ENCODE data around the gene CARNS1. TPM values are rescaled to one million over a fixed set of nuclear protein-coding genes. Genes with fewer than 3 reads are reported as not detected.

Gene CARNS1
- 0.12 to 0.21 TPM (median 0.13 TPM) in 5 replicates for total RNA-seq (2022; extraction: Qiagen RNA extraction)

DNA sequence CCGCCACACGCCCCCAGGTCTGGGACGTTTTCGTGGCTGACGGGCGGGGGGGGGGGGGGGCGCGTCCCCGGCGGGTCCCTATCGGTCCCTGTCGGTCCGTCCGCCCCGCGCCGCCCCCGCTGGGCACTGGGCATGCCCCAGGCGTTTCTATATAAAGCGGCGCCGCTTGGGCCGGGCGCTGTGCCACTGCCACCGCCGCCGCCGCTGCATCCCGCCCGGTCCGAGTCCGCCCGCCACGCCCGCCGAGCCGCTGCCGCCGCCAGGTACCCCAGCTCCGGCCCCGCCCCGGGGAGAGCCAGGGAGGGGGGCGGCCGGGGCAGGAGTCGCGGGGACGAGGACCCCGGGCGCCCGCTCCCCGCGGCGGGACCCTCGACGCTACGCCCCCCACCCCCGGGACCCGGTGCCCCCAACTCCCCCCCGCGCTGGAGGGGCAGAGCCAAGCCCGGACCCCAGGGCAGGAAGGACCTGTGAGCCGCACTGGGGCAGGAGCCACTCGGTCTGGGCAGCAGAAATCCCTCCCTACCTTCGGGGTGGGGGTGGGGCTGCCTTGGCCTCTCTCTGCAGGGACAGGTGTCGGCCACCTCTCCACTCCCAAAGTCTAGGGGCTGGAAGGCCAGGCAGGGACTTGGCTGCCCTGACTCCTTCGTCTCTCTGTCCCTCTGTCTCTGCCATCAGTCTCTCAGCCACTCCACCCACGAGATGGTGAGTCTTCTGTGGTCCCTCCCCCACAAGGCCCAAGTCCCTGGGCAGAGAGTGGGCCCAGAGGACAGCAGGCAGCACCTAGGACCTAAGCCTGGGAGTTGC lies at the start of gene CARNS1:
CARNS1 (plus strand) TSS at position 178 of the 804 bp plus-strand sequence; CDS start at position 700, 522 bp downstream.

GRCh38 chr11:67372993-67373647 lies 42.4 kb upstream of the CARNS1 start, which contains the start of gene CLCF1:
Gene CLCF1 (minus strand): TSS chr11:67373598. CDS start chr11:67373539, 59 bp downstream.

GRCh38 chr11:67391304-67392182 lies 23.9 kb upstream of the CARNS1 start, which contains the start of gene RAD9A:
Gene RAD9A (plus strand): TSS chr11:67391986. CDS start chr11:67392045, 59 bp downstream.

DNA sequence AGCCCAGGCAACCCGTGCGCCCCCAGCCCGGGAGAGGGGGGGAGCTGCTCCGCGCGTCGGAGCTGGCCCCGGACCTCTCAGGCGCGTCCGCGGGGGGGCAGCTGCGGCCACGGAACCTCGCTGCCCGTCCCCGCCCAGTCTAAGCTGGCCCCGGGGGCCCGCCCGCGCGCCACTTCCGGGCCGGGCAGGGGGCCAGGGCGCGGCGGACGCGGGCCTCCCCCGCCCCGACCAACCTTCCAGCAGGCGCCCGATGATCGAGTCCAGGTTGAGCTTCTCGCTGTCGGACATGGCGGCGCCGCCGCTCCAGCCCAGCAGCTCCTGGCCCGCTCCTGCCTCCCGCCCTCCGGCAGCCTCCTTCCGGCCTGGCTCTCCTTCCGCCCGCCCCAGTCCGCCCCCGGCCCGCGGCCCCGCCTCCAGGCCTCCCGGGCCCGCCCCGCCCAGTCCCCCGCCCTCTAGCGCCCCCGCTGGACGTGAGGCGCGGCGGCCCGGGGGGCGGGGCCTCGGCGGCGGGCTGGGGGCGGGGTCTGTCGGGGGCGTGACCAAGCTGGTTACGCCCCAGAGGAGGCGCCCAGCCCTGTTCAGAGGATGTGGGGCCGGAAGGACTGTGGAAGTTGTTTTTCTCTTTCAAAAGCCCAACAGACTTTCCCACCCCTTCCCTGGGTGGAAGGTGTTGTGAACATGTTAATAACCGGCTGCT lies 13.8 kb upstream of the CARNS1 start, which contains the start of gene PPP1CA:
PPP1CA (minus strand) TSS at position 364 of the 697 bp plus-strand sequence; CDS start at position 288, 76 bp downstream.

GRCh38 chr11:67428052-67429001 lies 12.8 kb downstream of the CARNS1 start, which contains the start of gene RPS6KB2:
Gene RPS6KB2 (plus strand): TSS chr11:67428494. CDS start chr11:67428546, 52 bp downstream.

DNA sequence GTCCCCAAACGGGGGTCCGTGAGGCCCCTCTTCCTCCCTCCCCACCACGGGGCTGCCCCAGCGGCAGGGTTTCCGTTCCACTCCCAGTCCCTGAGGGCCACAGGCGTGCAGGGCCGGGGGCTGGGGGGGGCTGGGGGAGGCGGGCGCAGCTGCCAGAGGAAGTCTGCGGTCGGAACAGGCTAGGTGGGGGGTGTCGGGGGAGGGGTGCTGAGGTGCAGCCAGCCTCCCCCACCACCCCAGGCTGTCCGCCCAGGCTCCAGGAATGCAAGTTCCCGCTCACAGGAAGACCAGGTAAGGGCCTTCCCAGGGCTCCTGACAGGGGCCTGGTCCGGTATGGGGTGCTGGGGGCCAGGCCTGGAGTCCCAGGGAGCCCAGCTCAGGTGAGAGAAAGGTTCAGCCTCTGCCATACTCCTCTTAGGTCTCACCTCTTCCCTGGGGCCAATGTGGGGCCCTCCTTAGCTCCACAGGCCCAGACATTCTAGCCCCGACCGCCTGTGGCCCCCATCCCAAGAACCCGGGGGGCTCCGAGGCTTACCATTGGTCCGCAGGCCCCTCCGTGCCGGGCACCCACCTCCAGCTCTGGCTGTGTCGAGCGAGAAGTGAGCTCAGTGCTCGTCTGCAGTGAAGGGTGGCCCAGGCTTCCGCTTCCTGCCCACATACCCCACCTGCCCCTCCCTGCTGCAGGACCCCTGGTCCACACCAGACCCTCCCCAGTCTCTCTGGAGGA lies 21.8 kb downstream of the CARNS1 start, which contains the start of gene PTPRCAP:
PTPRCAP (minus strand) TSS at position 601 of the 727 bp plus-strand sequence; CDS start at position 538, 63 bp downstream.

DNA sequence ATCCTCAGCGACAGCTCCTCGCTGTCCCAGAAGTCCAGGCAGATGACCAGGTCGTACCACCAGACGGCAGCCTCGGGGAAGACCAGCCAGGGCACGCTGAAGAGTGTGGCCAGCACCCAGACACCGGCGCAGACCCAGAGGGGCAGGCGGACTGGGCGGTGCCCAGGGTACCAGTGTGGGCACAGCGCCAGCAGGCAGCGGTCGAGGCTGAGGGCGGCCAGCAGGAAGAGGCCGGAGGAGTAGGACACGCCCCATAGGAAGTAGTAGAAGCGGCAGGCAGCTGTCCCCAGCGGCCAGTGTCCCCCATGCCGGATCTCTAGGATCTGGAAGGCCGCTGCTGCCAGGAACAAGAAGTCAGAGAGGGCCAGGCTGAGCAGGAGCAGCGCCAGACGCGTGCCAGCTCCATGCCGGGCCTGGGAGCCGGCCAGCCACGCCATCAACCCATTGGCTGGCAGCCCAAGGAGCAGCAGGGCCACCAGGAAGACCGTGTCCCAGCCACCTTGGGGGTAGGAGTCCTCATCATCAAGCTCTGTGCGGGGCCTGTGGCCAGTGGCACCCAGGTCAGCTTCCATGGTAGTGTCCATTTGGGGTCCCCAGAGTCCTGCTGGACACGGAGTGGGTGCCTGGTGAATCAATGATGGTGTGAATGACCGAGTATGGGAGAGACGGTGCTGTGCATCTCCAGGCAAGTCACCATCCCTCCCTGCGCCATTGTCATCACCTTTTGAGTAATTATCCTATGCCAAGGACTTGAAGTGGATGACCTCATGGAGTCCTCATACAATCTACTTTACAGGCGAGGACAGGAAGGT lies 36.9 kb downstream of the CARNS1 start, which contains the start of gene GPR152:
GPR152 (minus strand) TSS at position 589 of the 812 bp plus-strand sequence; CDS start at position 584, 5 bp downstream.

GRCh38 chr11:67455054-67455453 lies 39.6 kb downstream of the CARNS1 start, which contains the start of gene CABP4:
Gene CABP4 (plus strand): TSS chr11:67455354. CDS start chr11:67455424, 70 bp downstream.

GRCh38 chr11:67468759-67469507 lies 53.5 kb downstream of the CARNS1 start, which contains the start of gene TMEM134:
Gene TMEM134 (minus strand): TSS chr11:67469251. CDS start chr11:67469192, 59 bp downstream.

Other genes starting within 250 kb of the CARNS1 start
- 26.1 to 38.8 TPM (median 34.1 TPM) in 5 replicates for gene GRK2, start 149.2 kb upstream of the CARNS1 start, total RNA-seq (2022; extraction: Qiagen RNA extraction)
- gene ANKRD13D, start 126.4 kb upstream of the CARNS1 start, total RNA-seq (2022; extraction: Qiagen RNA extraction), result 17.2 to 26.9 TPM (median 24.5 TPM) in 5 replicates
- gene SSH3, start 112.1 kb upstream of the CARNS1 start, total RNA-seq (2022; extraction: Qiagen RNA extraction), result 15.1 to 24.6 TPM (median 22.9 TPM) in 5 replicates
- 182 to 236 TPM (median 217 TPM) in 5 replicates for gene POLD4, start 62.1 kb upstream of the CARNS1 start, total RNA-seq (2022; extraction: Qiagen RNA extraction)
- 31.3 to 37.6 TPM (median 34.8 TPM) in 5 replicates for gene CLCF1, start 42.1 kb upstream of the CARNS1 start, total RNA-seq (2022; extraction: Qiagen RNA extraction)
- 20.0 to 29.1 TPM (median 28.0 TPM) in 5 replicates for gene RAD9A, start 23.7 kb upstream of the CARNS1 start, total RNA-seq (2022; extraction: Qiagen RNA extraction)
- 277 to 291 TPM (median 280 TPM) in 5 replicates for gene PPP1CA, start 13.8 kb upstream of the CARNS1 start, total RNA-seq (2022; extraction: Qiagen RNA extraction)
- gene TBC1D10C, start 11.6 kb upstream of the CARNS1 start, total RNA-seq (2022; extraction: Qiagen RNA extraction), result 0.07 to 0.17 TPM (median 0.10 TPM) in 4 of 5 replicates, not detected in the other
- 41.7 to 51.2 TPM (median 49.8 TPM) in 5 replicates for gene RPS6KB2, start 12.8 kb downstream of the CARNS1 start, total RNA-seq (2022; extraction: Qiagen RNA extraction)
- gene PTPRCAP, start 22.0 kb downstream of the CARNS1 start, total RNA-seq (2022; extraction: Qiagen RNA extraction), result 0.23 to 0.34 TPM (median 0.28 TPM) in 5 replicates
- 56.1 to 66.9 TPM (median 61.3 TPM) in 5 replicates for gene CORO1B, start 27.8 kb downstream of the CARNS1 start, total RNA-seq (2022; extraction: Qiagen RNA extraction)
- 0.03 to 0.08 TPM in 2 of 5 replicates, not detected in the others for gene GPR152, start 37.1 kb downstream of the CARNS1 start, total RNA-seq (2022; extraction: Qiagen RNA extraction)
- gene CABP4, start 39.7 kb downstream of the CARNS1 start, total RNA-seq (2022; extraction: Qiagen RNA extraction), result not detected in 5 replicates
- gene TMEM134, start 53.6 kb downstream of the CARNS1 start, total RNA-seq (2022; extraction: Qiagen RNA extraction), result 53.4 to 68.0 TPM (median 64.3 TPM) in 5 replicates
- 42.0 to 49.2 TPM (median 45.5 TPM) in 5 replicates for gene AIP, start 67.3 kb downstream of the CARNS1 start, total RNA-seq (2022; extraction: Qiagen RNA extraction)
- gene PITPNM1, start 89.7 kb downstream of the CARNS1 start, total RNA-seq (2022; extraction: Qiagen RNA extraction), result 28.9 to 42.9 TPM (median 37.8 TPM) in 5 replicates
- gene CDK2AP2, start 92.5 kb downstream of the CARNS1 start, total RNA-seq (2022; extraction: Qiagen RNA extraction), result 58.0 to 88.8 TPM (median 86.2 TPM) in 5 replicates
- gene CABP2, start 107.8 kb downstream of the CARNS1 start, total RNA-seq (2022; extraction: Qiagen RNA extraction), result not detected in 5 replicates
- 1,419 to 1,819 TPM (median 1,677 TPM) in 5 replicates for gene GSTP1, start 168.1 kb downstream of the CARNS1 start, total RNA-seq (2022; extraction: Qiagen RNA extraction)
- gene NDUFV1, start 191.3 kb downstream of the CARNS1 start, total RNA-seq (2022; extraction: Qiagen RNA extraction), result 135 to 153 TPM (median 148 TPM) in 5 replicates
- 7.3 to 15.3 TPM (median 14.6 TPM) in 5 replicates for gene NUDT8, start 214.3 kb downstream of the CARNS1 start, total RNA-seq (2022; extraction: Qiagen RNA extraction)
- not detected in 5 replicates for gene TBX10, start 224.1 kb downstream of the CARNS1 start, total RNA-seq (2022; extraction: Qiagen RNA extraction)
- 0.93 to 1.6 TPM (median 1.4 TPM) in 5 replicates for gene ACY3, start 235.1 kb downstream of the CARNS1 start, total RNA-seq (2022; extraction: Qiagen RNA extraction)